H1 (cell line): ENCODE measurements around the gene TMTC2. TPM values are rescaled to one million over a fixed set of nuclear protein-coding genes. Genes with fewer than 3 reads are reported as not detected.

Experiments used
- CTCF ChIA-PET: fragments of 300-600 bp; sonication (Branson Sonifier 250); formaldehyde crosslinking; loops from one replicate; lab custom pipeline; 2021; ENCODE audit not compliant: partially characterized antibody; lab: Charles Lee
- POLR2A ChIA-PET: fragments of 300-600 bp; sonication (Branson Sonifier 250); formaldehyde crosslinking; loops from one replicate; lab custom pipeline; 2021; ENCODE audit warnings: inconsistent platforms; ENCODE audit not compliant: partially characterized antibody; lab: Charles Lee
- DNase-seq, 2 experiments: peaks; one replicate each; pipeline versions ENCODE4 v3.0.0 to v3.0.0-alpha.2; 2010 to 2022; ENCODE audit warnings: low spot score in 2 of 2, low read depth in 1 of 2, mixed read lengths in 1 of 2
- FAIRE-seq: peaks from 2 replicates; lab custom pipeline; 2011; peaks lifted over from hg19 to GRCh38; lab: Jason Lieb, UNC
- H2AFZ ChIP-seq: 2 replicates; pipeline ENCODE4 v1.8.1; 2012; ENCODE audit warnings: low read length, inconsistent platforms
- H2AK5ac ChIP-seq: 2 replicates; pipeline ENCODE4 v1.6.1; 2013; ENCODE audit warnings: low read depth, low read length
- H2BK120ac ChIP-seq: replicated peaks from 2 replicates; pipeline ENCODE3; 2013; ENCODE audit warnings: low read depth, low read length, inconsistent platforms
- H2BK12ac ChIP-seq: 2 replicates; pipeline ENCODE4 v1.6.1; 2013; ENCODE audit warnings: low read depth, low read length
- H2BK15ac ChIP-seq: 2 replicates; pipeline ENCODE4 v1.6.1; 2013; ENCODE audit warnings: low read length
- H2BK20ac ChIP-seq: 2 replicates; pipeline ENCODE4 v1.6.1; 2013; ENCODE audit warnings: low read length
- H2BK5ac ChIP-seq: 2 replicates; pipeline ENCODE4 v1.6.1; 2013; ENCODE audit warnings: low read depth, low read length
- H3K14ac ChIP-seq: 2 replicates; pipeline ENCODE4 v1.6.1; 2013; ENCODE audit warnings: inconsistent platforms; ENCODE audit not compliant: insufficient read length
- H3K18ac ChIP-seq: 2 replicates; pipeline ENCODE4 v1.6.1; 2013; ENCODE audit warnings: low read length; ENCODE audit errors: extremely low read depth
- H3K23ac ChIP-seq: 2 replicates; pipeline ENCODE4 v1.6.1; 2013; ENCODE audit warnings: inconsistent platforms; ENCODE audit not compliant: insufficient read length
- H3K23me2 ChIP-seq: 2 replicates; pipeline ENCODE4 v1.6.1; 2013; ENCODE audit warnings: low read depth, low read length
- H3K27ac ChIP-seq: 2 replicates; pipeline ENCODE4 v1.6.1; 2011; ENCODE audit warnings: low read depth, low read length, inconsistent platforms
- H3K27me3 ChIP-seq, 4 experiments: replicated peaks in 1 of 4; 1 replicate in 1 of 4; 2 replicates in 3 of 4; pipeline versions ENCODE4 v1.6.1 to v1.8.1; 2011 to 2013; ENCODE audit warnings: low read length in 3 of 4, mild to moderate bottlenecking in 3 of 4, inconsistent platforms in 2 of 4, mixed read lengths in 2 of 4, moderate library complexity in 1 of 4; ENCODE audit not compliant: control insufficient read depth in 3 of 4, insufficient read depth in 3 of 4; ENCODE audit errors: extremely low read depth in 1 of 4
- H3K36me3 ChIP-seq, 4 experiments: 2 replicates each; pipeline versions ENCODE4 v1.6.1 to v1.8.1; 2011 to 2013; ENCODE audit warnings: mild to moderate bottlenecking in 4 of 4, low read length in 3 of 4, moderate library complexity in 2 of 4, control low read depth in 1 of 4, inconsistent platforms in 1 of 4; ENCODE audit not compliant: insufficient read depth in 4 of 4, control insufficient read depth in 2 of 4
- H3K4ac ChIP-seq: replicated peaks from 2 replicates; pipeline ENCODE3; 2013; ENCODE audit warnings: low read length, low read depth, mixed read lengths, inconsistent platforms; ENCODE audit not compliant: insufficient read length
- H3K4me1 ChIP-seq, 4 experiments: replicated peaks in 1 of 4; 1 replicate in 1 of 4; 2 replicates in 3 of 4; pipeline versions ENCODE4 v1.6.1 to v1.8.1; 2011 to 2013; ENCODE audit warnings: low read length in 3 of 4, inconsistent platforms in 2 of 4, mixed read lengths in 1 of 4; ENCODE audit not compliant: insufficient read depth in 4 of 4, control insufficient read depth in 3 of 4
- H3K4me2 ChIP-seq, 2 experiments: 2 replicates each; pipeline versions ENCODE4 v1.6.1 to v1.8.1; 2011 to 2013; ENCODE audit warnings: low read depth in 2 of 2, low read length in 2 of 2, control low read depth in 1 of 2, inconsistent platforms in 1 of 2, mild to moderate bottlenecking in 1 of 2; ENCODE audit not compliant: insufficient read depth in 1 of 2
- H3K4me3 ChIP-seq, 4 experiments: fragments of 200-600, 300-600 bp in 1 of 4; sonication (generic), shearing (Covaris generic), sonication (Bioruptor Twin) in 1 of 4; 2 replicates each; pipeline versions ENCODE4 v1.5.1 to v1.8.1; 2011 to 2016; ENCODE audit warnings: low read length in 4 of 4, low read depth in 3 of 4, control low read depth in 2 of 4, inconsistent platforms in 2 of 4, mild to moderate bottlenecking in 2 of 4, mixed read lengths in 1 of 4, moderate library complexity in 1 of 4; ENCODE audit not compliant: insufficient read depth in 2 of 4; ENCODE audit errors: extremely low read depth in 1 of 4
- H3K56ac ChIP-seq: replicated peaks from 2 replicates; pipeline ENCODE3; 2013; ENCODE audit warnings: low read depth, mild to moderate bottlenecking, mixed read lengths, low read length, inconsistent platforms; ENCODE audit not compliant: insufficient read length
- H3K79me1 ChIP-seq: 2 replicates; pipeline ENCODE4 v1.6.1; 2013; ENCODE audit warnings: low read depth, low read length, control low read depth
- H3K79me2 ChIP-seq, 2 experiments: 2 replicates each; pipeline versions ENCODE4 v1.6.1 to v1.8.1; 2012 to 2013; ENCODE audit warnings: low read length in 2 of 2, mild to moderate bottlenecking in 2 of 2, inconsistent platforms in 1 of 2; ENCODE audit not compliant: insufficient read depth in 2 of 2, control insufficient read depth in 1 of 2
- H3K9ac ChIP-seq, 4 experiments: replicated peaks in 1 of 4; 1 replicate in 1 of 4; 2 replicates in 3 of 4; pipeline versions ENCODE4 v1.6.1 to v1.8.1; 2011 to 2013; ENCODE audit warnings: low read depth in 3 of 4, low read length in 3 of 4, control low read depth in 2 of 4, mild to moderate bottlenecking in 2 of 4, moderate library complexity in 2 of 4, inconsistent platforms in 1 of 4; ENCODE audit errors: extremely low read depth in 1 of 4
- H3K9me3 ChIP-seq, 2 experiments: 2 replicates each; pipeline versions ENCODE4 v1.6.1 to v1.8.1; 2012 to 2013; ENCODE audit warnings: mild to moderate bottlenecking in 2 of 2, moderate library complexity in 2 of 2, control low read depth in 1 of 2, inconsistent platforms in 1 of 2, low read depth in 1 of 2, low read length in 1 of 2, mixed read lengths in 1 of 2; ENCODE audit not compliant: insufficient read depth in 2 of 2
- H4K20me1 ChIP-seq, 2 experiments: replicated peaks in 1 of 2; 2 replicates each; pipeline versions ENCODE3 to v1.8.1; 2011 to 2013; ENCODE audit warnings: inconsistent platforms in 2 of 2, low read length in 2 of 2, mild to moderate bottlenecking in 1 of 2; ENCODE audit not compliant: insufficient read depth in 2 of 2, control insufficient read depth in 1 of 2
- H4K5ac ChIP-seq: 2 replicates; pipeline ENCODE4 v1.6.1; 2013; ENCODE audit warnings: low read length, low read depth, mixed read lengths, inconsistent platforms; ENCODE audit not compliant: insufficient read length
- H4K8ac ChIP-seq: 2 replicates; pipeline ENCODE4 v1.8.0; 2013; ENCODE audit warnings: mild to moderate bottlenecking, moderate library complexity, low read length, inconsistent platforms; ENCODE audit not compliant: insufficient read depth; ENCODE audit errors: extremely low read depth
- H4K91ac ChIP-seq: replicated peaks from 2 replicates; pipeline ENCODE3; 2013; ENCODE audit warnings: low read length, mixed read lengths, inconsistent platforms; ENCODE audit not compliant: insufficient read length
- CEBPB ChIP-seq: IDR thresholded peaks from 2 replicates; pipeline ENCODE4 v1.6.1; 2012; ENCODE audit warnings: low read depth, low read length
- CTBP2 ChIP-seq: IDR thresholded peaks from 2 replicates; pipeline ENCODE4 v1.7.0; 2011; ENCODE audit warnings: borderline replicate concordance, mild to moderate bottlenecking, moderate library complexity, mixed read lengths, low read length; ENCODE audit not compliant: insufficient read depth, insufficient read length
- EZH2 ChIP-seq: fragments of 200-600 bp; sonication (generic); IDR thresholded peaks from 2 replicates; pipeline ENCODE4 v1.7.1; 2012; ENCODE audit warnings: low read depth, mild to moderate bottlenecking, moderate library complexity, low read length, inconsistent platforms; ENCODE audit not compliant: severe bottlenecking
- FOSL1 ChIP-seq: IDR thresholded peaks from 2 replicates; pipeline ENCODE4 v1.6.1; 2011; ENCODE audit warnings: mild to moderate bottlenecking, low read depth, low read length, moderate library complexity; ENCODE audit not compliant: insufficient read depth
- NRF1 ChIP-seq: IDR thresholded peaks from 2 replicates; pipeline ENCODE4 v1.6.1; 2011; ENCODE audit warnings: mild to moderate bottlenecking, low read depth, low read length, improper control_type of control experiment
- SIX5 ChIP-seq: IDR thresholded peaks from 2 replicates; pipeline ENCODE4 v1.6.1; 2011; ENCODE audit warnings: mild to moderate bottlenecking, low read depth, low read length
- SP1 ChIP-seq: IDR thresholded peaks from 2 replicates; pipeline ENCODE4 v1.6.1; 2011; ENCODE audit warnings: low read depth, low read length
- SP2 ChIP-seq: IDR thresholded peaks from 2 replicates; pipeline ENCODE4 v1.6.1; 2012; ENCODE audit warnings: mild to moderate bottlenecking, low read length, inconsistent platforms
- SP4 ChIP-seq: IDR thresholded peaks from 2 replicates; pipeline ENCODE4 v1.6.1; 2012; ENCODE audit warnings: low read length, inconsistent platforms
- TAF1 ChIP-seq: IDR thresholded peaks from 2 replicates; pipeline ENCODE4 v1.6.1; 2011; ENCODE audit warnings: mild to moderate bottlenecking, low read depth, low read length
- YY1 ChIP-seq: IDR thresholded peaks from 2 replicates; pipeline ENCODE4 v1.6.1; 2011; ENCODE audit warnings: low read depth, mild to moderate bottlenecking, low read length
- ZNF274 ChIP-seq: IDR thresholded peaks from 2 replicates; pipeline ENCODE4 v1.7.0; 2012; ENCODE audit warnings: low read length, borderline replicate concordance; ENCODE audit errors: extremely low read depth
- WGBS, 2 experiments: shearing (Covaris generic) in 1 of 2; methylation state at CpG; one replicate each; pipeline versions ENCODE4 v1.1.6 to v1.1.7; 2013 to 2015; ENCODE audit warnings: low lambda C conversion rate in 2 of 2, mixed read lengths in 2 of 2, inconsistent platforms in 1 of 2, low coverage in 1 of 2, missing lambda C conversion rate in 1 of 2; ENCODE audit not compliant: insufficient replicate concordance in 2 of 2, insufficient coverage in 1 of 2, insufficient read length in 1 of 2; ENCODE audit errors: extremely low coverage in 1 of 2, missing lambda C conversion rate in 1 of 2; 5-methylcytosine and 5-hydroxymethylcytosine counted together
- polyA plus RNA-seq, 7 experiments: library from polyadenylated mRNA; depleted of rRNA in 3 of 7; stranded (reverse) in 5 of 7; unstranded in 2 of 7; fragments of >200 nt in 5 of 7; fragments of 200-250 nt in 2 of 7; gene quantifications; 1 replicate in 5 of 7; 2 replicates in 1 of 7; 4 replicates in 1 of 7; pipeline versions ENCODE4 v1.2.1 to v1.2.3, GENCODE V29; 2011 to 2013; ENCODE audit warnings: missing spikeins in 2 of 7, mixed read lengths in 2 of 7
- total RNA-seq: library from RNA; stranded (reverse); fragmentation: NEBNext Ultra II Directional; extraction: Animal tissue kit (Norgen Biotek cat#: 25700); gene quantifications from 2 replicates; pipeline ENCODE4 v1.2.1, GENCODE V29; 2021
- TF ChIP-seq, protein P1 (sequence below): IDR thresholded peaks from 2 replicates; pipeline ENCODE4 v1.6.1; 2012; ENCODE audit warnings: inconsistent platforms

Gene TMTC2
- total and polyA plus RNA-seq, 2 of the 8 experiments (the other 6 are each of a cell fraction or from before 2014, with no cell fraction given), result 2.3 to 3.9 TPM

DNA sequence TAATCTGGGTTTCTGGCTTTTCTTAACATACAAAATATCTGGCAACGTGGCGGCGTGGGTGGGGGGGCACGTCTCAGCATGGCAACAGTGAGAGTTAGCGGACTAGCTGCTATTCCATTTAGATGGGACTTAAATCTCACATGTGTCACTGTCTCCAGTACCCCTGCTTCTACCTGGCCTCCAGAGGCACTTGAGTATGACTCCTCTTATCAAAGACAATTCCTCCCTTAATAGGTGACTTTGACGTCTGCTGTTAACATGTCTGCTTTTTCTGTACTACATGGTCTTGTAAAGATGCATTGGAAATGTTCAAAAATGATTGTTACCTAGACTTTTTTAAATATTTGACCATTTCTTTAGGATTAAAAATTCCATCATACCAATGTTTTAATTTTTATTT, 456.2 kb downstream of the TMTC2 start:
- no peaks in the 10 kb centered on the region for H3K79me2 ChIP-seq
- H3K23me2 ChIP-seq, result no peaks in the 10 kb centered on the region
- H2BK12ac ChIP-seq, result no peak overlapping the region
- no peak overlapping the region for H3K4me2 ChIP-seq
- H2AFZ ChIP-seq, result no peak overlapping the region
- H4K8ac ChIP-seq, result no peak overlapping the region
- no peak overlapping the region for H2AK5ac ChIP-seq
- no peak overlapping the region for H4K91ac ChIP-seq
- H3K18ac ChIP-seq, result no peak overlapping the region
- no peak overlapping the region for H2BK5ac ChIP-seq
- H3K4me3 ChIP-seq, result no peak overlapping the region
- WGBS, 2 experiments, result 85% methylated on average over 6 of the region's 6 CpGs; no CpG with 5 or more reads in 1 of the 2 experiments
- POLR2A ChIA-PET, result no interaction called here
- no peak overlapping the region for H3K23ac ChIP-seq
- H3K14ac ChIP-seq, result no peak overlapping the region
- peaks cover 11 to 21% of the 10 kb centered on the region in 2 experiments; a peak in 3 of 4 replicates for H3K9me3 ChIP-seq
- no peaks in the 10 kb centered on the region for H3K4me1 ChIP-seq
- no peaks in the 10 kb centered on the region for H3K79me1 ChIP-seq
- no peak overlapping the region for H3K56ac ChIP-seq
- peaks cover 0 to 5% (median 0%) of the 10 kb centered on the region in 4 experiments; a peak in 2 of 8 replicates for H3K36me3 ChIP-seq
- no peak overlapping the region for H4K5ac ChIP-seq
- H2BK120ac ChIP-seq, result no peak overlapping the region
- H4K20me1 ChIP-seq, result no peaks in the 10 kb centered on the region
- TF ChIP-seq FOSL1 (no peak), YY1 (no peak), SIX5 (no peak), CTBP2 (no peak), CEBPB (no peak), SP4 (no peak), SP2 (no peak), EZH2 (no peak), NRF1 (no peak), TAF1 (no peak), SP1 (no peak), ZNF274 (no peak)
- TF ChIP-seq, protein P1, sequence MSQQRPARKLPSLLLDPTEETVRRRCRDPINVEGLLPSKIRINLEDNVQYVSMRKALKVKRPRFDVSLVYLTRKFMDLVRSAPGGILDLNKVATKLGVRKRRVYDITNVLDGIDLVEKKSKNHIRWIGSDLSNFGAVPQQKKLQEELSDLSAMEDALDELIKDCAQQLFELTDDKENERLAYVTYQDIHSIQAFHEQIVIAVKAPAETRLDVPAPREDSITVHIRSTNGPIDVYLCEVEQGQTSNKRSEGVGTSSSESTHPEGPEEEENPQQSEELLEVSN, result no peak
- H3K9ac ChIP-seq, result no peak overlapping the region
- no peak overlapping the region for H3K27ac ChIP-seq
- no peak for DNase-seq
- no peak overlapping the region for H3K4ac ChIP-seq
- FAIRE-seq, result no peak
- CTCF ChIA-PET, result no interaction called here
- H2BK15ac ChIP-seq, result no peak overlapping the region
- no peaks in the 10 kb centered on the region for H3K27me3 ChIP-seq
- no peak overlapping the region for H2BK20ac ChIP-seq
